Activated T-cell treated with anti-CD3 and anti-CD28 coated beads, Interleukin-2, amount 50 U/mL, for 1 hour (primary cell): Measurements from ENCODE around the gene EFNA1.
"Not testable (repeated sequence)": the region's sequence is repeated elsewhere in the genome, so short reads cannot be mapped to it uniquely, and the experiment has no call there.

Experiments
- DNase-seq: peaks from one replicate; pipeline ENCODE4 v3.0.0-alpha.2; 2020

Gene EFNA1

GRCh38 chr1:155092641-155093040 is 35.0 kb upstream of the EFNA1 start:
- no peak for DNase-seq

GRCh38 chr1:155093911-155094621 is 33.6 kb upstream of the EFNA1 start:
- no peak for DNase-seq

- no peak for DNase-seq
Observed at GRCh38 chr1:155094622-155094948, 33.1 kb upstream of the EFNA1 start.

GRCh38 chr1:155099331-155099730 is 28.3 kb upstream of the EFNA1 start:
- DNase-seq = no peak

- DNase-seq = no peak
Observed at GRCh38 chr1:155103325-155103724, 24.4 kb upstream of the EFNA1 start.

- no peak for DNase-seq
Observed at GRCh38 chr1:155104605-155105534, 22.8 kb upstream of the EFNA1 start.

- DNase-seq = no peak
Observed at GRCh38 chr1:155105604-155106011, 22.1 kb upstream of the EFNA1 start.

GRCh38 chr1:155106862-155107261 is 20.8 kb upstream of the EFNA1 start:
- no peak for DNase-seq

GRCh38 chr1:155107309-155108264 is 20.1 kb upstream of the EFNA1 start:
- DNase-seq = no peak

- DNase-seq = no peak
Observed at GRCh38 chr1:155108296-155108695, 19.4 kb upstream of the EFNA1 start.

GRCh38 chr1:155110381-155110780 is 17.3 kb upstream of the EFNA1 start:
- DNase-seq = no peak

- DNase-seq = no peak
Observed at GRCh38 chr1:155110826-155111225, 16.9 kb upstream of the EFNA1 start.

GRCh38 chr1:155113450-155113980 is 14.2 kb upstream of the EFNA1 start:
- no peak for DNase-seq

- DNase-seq = no peak
Observed at GRCh38 chr1:155116113-155116764, 11.4 kb upstream of the EFNA1 start.

GRCh38 chr1:155117610-155118009 is 10.1 kb upstream of the EFNA1 start:
- DNase-seq = no peak

GRCh38 chr1:155118090-155118489 is 9.6 kb upstream of the EFNA1 start:
- not testable (repeated sequence) for DNase-seq

GRCh38 chr1:155120253-155120652 is 7.4 kb upstream of the EFNA1 start:
- DNase-seq = no peak

GRCh38 chr1:155121249-155121648 is 6.4 kb upstream of the EFNA1 start:
- no peak for DNase-seq

GRCh38 chr1:155122308-155122707 is 5.4 kb upstream of the EFNA1 start:
- no peak for DNase-seq

GRCh38 chr1:155123801-155124200 is 3.9 kb upstream of the EFNA1 start:
- DNase-seq = no peak

- no peak for DNase-seq
Observed at GRCh38 chr1:155124503-155125463, 2.9 kb upstream of the EFNA1 start.
